ENCODE data around the gene LEP. TPM values are rescaled to one million over a fixed set of nuclear protein-coding genes. Genes with fewer than 3 reads are reported as not detected.

LEP gene
- total and polyA plus RNA-seq, 2 of the 8 experiments (the other 6 are each of a cell fraction or from before 2014, with no cell fraction given) = not detected

- no peak overlapping the region for H3K56ac ChIP-seq (replicated peaks; ENCODE audit: insufficient read length, low read depth, low read length)
- H3K36me3 ChIP-seq (ENCODE audit: control insufficient read depth in 2 of 4, insufficient read depth in 4 of 4, low read length in 3 of 4) = no peaks in the 10 kb centered on the region
- H3K18ac ChIP-seq (ENCODE audit: extremely low read depth, low read length) = peak overlapping the region; percentile 32; the same call in 1 of the 2 replicates
- H3K27me3 ChIP-seq (replicated peaks in 1 of 4; ENCODE audit: control insufficient read depth in 3 of 4, extremely low read depth in 1 of 4, insufficient read depth in 3 of 4, low read length in 3 of 4) = peaks cover 15 to 42% (median 37%) of the 10 kb centered on the region in 4 experiments
- peak overlapping the region in 1 of 2 experiments; percentile 76; a peak in 1 of 4 replicates for H3K4me2 ChIP-seq (ENCODE audit: insufficient read depth in 1 of 2, low read depth in 2 of 2, low read length in 2 of 2)
- H2BK5ac ChIP-seq (ENCODE audit: low read depth, low read length) = no peak overlapping the region
- DNase-seq (ENCODE audit: low read depth in 1 of 2, low spot score in 2 of 2) = no peak
- no peaks in the 10 kb centered on the region for H3K79me1 ChIP-seq (ENCODE audit: low read depth, low read length)
- H3K23ac ChIP-seq (ENCODE audit: insufficient read length) = no peak overlapping the region
- no peak overlapping the region for H3K4ac ChIP-seq (replicated peaks; ENCODE audit: insufficient read length, low read depth, low read length)
- H2BK20ac ChIP-seq (ENCODE audit: low read length) = no peak overlapping the region
- no peak for TF ChIP-seq CBX8 (IDR thresholded peaks at IDR 0.05; ENCODE audit: borderline replicate concordance, low read depth, low read length)
- no peak for TF ChIP-seq ZNF274 (IDR thresholded peaks at IDR 0.05; ENCODE audit: borderline replicate concordance, extremely low read depth, low read length)
- no peak for TF ChIP-seq EP300 (IDR thresholded peaks at IDR 0.05; ENCODE audit: borderline replicate concordance in 1 of 2, low read depth in 2 of 2, low read length in 2 of 2)
- 92% methylated on average over 6 of the region's 6 CpGs; no CpG with 5 or more reads in 1 of the 2 experiments for WGBS, 2 experiments (ENCODE audit: extremely low coverage in 1 of 2, insufficient coverage in 1 of 2, insufficient read length in 1 of 2, insufficient replicate concordance in 2 of 2, low coverage in 1 of 2, low lambda C conversion rate in 2 of 2, missing lambda C conversion rate in 1 of 2)
- no peak for FAIRE-seq
- H4K91ac ChIP-seq (replicated peaks; ENCODE audit: insufficient read length, low read length) = no peak overlapping the region
- H3K23me2 ChIP-seq (ENCODE audit: low read depth, low read length) = peaks cover 7% of the 10 kb centered on the region; the same call in 1 of the 2 replicates
- H3K9me3 ChIP-seq (ENCODE audit: insufficient read depth in 2 of 2, low read depth in 1 of 2, low read length in 1 of 2) = peaks cover 0 to 4% of the 10 kb centered on the region in 2 experiments; a peak in 1 of 4 replicates
- no peak overlapping the region for H2AK5ac ChIP-seq (ENCODE audit: low read depth, low read length)
- no peak overlapping the region for H4K5ac ChIP-seq (ENCODE audit: insufficient read length, low read depth, low read length)
- no peak overlapping the region for H2BK120ac ChIP-seq (replicated peaks; ENCODE audit: low read depth, low read length)
- no peak overlapping the region for H3K9ac ChIP-seq (replicated peaks in 1 of 4; ENCODE audit: extremely low read depth in 1 of 4, low read depth in 3 of 4, low read length in 3 of 4)
- no peaks in the 10 kb centered on the region for H4K20me1 ChIP-seq (replicated peaks in 1 of 2; ENCODE audit: control insufficient read depth in 1 of 2, insufficient read depth in 2 of 2, low read length in 2 of 2)
- H3K4me3 ChIP-seq (ENCODE audit: extremely low read depth in 1 of 4, insufficient read depth in 2 of 4, low read depth in 3 of 4, low read length in 4 of 4) = peak overlapping the region in 1 of 4 experiments; percentile 71; a peak in 1 of 8 replicates
- H4K8ac ChIP-seq (ENCODE audit: extremely low read depth, insufficient read depth, low read length) = no peak overlapping the region
- no peaks in the 10 kb centered on the region for H3K79me2 ChIP-seq (ENCODE audit: control insufficient read depth in 1 of 2, insufficient read depth in 2 of 2, low read length in 2 of 2)
- H3K14ac ChIP-seq (ENCODE audit: insufficient read length) = no peak overlapping the region
- H3K4me1 ChIP-seq (replicated peaks in 1 of 4; ENCODE audit: control insufficient read depth in 3 of 4, insufficient read depth in 4 of 4, low read length in 3 of 4) = peaks cover 0 to 7% (median 6%) of the 10 kb centered on the region in 4 experiments; a peak in 6 of 7 replicates
- 0 out of 2 replicates have a peak overlapping the region, but pooled peaks have one; percentile 46 for H2BK15ac ChIP-seq (ENCODE audit: low read length)
- CTCF ChIA-PET (ENCODE audit: partially characterized antibody) = interaction anchor here (0.6 to 18.6 kb wide), 19 partner anchors 8 to 884 kb away, joined by 3 to 347 read pairs (median 4); no protein-coding TSS in a partner anchor
- H2BK12ac ChIP-seq (ENCODE audit: low read depth, low read length) = no peak overlapping the region
- H3K27ac ChIP-seq (ENCODE audit: low read depth, low read length) = no peak overlapping the region
- POLR2A ChIA-PET (ENCODE audit: partially characterized antibody) = interaction anchor here (0.8 kb wide), 1 partner anchor 10 kb away, joined by 3 read pairs; no protein-coding TSS in a partner anchor
- no peak overlapping the region for H2AFZ ChIP-seq (ENCODE audit: low read length)
Measured at GRCh38 chr7:128200376-128200775, 40.7 kb upstream of the LEP start.
